HepG2 (cell line): Measurements from ENCODE around the gene ITPK1. TPM values are rescaled to one million over a fixed set of nuclear protein-coding genes. Genes with fewer than 3 reads are reported as not detected.

Source experiments
- ARID5B ChIP-seq: IDR thresholded peaks from 2 replicates; pipeline ENCODE4 v1.4.0; 2020; ENCODE audit warnings: mild to moderate bottlenecking, missing genetic modification reagents
- CENPBD1 ChIP-seq: sonication (generic); formaldehyde crosslinking; IDR thresholded peaks from 2 replicates; pipeline ENCODE4 v1.8.0; 2022; ENCODE audit warnings: missing genetic modification reagents, low read depth, mild to moderate bottlenecking, borderline replicate concordance
- CREB1 ChIP-seq, 2 experiments: fragments of 450-650 bp in 1 of 2; IDR thresholded peaks; 2 replicates each; pipeline ENCODE4 v1.6.1; 2016 to 2017; ENCODE audit warnings: control low read depth in 1 of 2, mild to moderate bottlenecking in 1 of 2, missing compliant biosample characterization in 1 of 2, missing genetic modification characterization in 1 of 2
- EP300 ChIP-seq, 3 experiments: sonication (generic) in 1 of 3; formaldehyde crosslinking in 1 of 3; IDR thresholded peaks; 2 replicates each; pipeline versions ENCODE4 v1.5.1 to v1.6.1; 2011 to 2020; ENCODE audit warnings: low read depth in 2 of 3, low read length in 2 of 3, borderline replicate concordance in 1 of 3, improper control_type of control experiment in 1 of 3, mild to moderate bottlenecking in 1 of 3, missing genetic modification reagents in 1 of 3, moderate library complexity in 1 of 3
- FOXA3 ChIP-seq: IDR thresholded peaks from 2 replicates; pipeline ENCODE4 v1.6.1; 2016; ENCODE audit warnings: missing genetic modification reagents, missing compliant biosample characterization
- JDP2 ChIP-seq: sonication (generic); formaldehyde crosslinking; IDR thresholded peaks from 2 replicates; pipeline ENCODE4 v1.8.1; 2022; ENCODE audit warnings: missing genetic modification reagents, borderline replicate concordance
- MNT ChIP-seq: fragments of 450-650 bp; IDR thresholded peaks from 2 replicates; pipeline ENCODE4 v1.6.1; 2016
- SAFB2 ChIP-seq: sonication (generic); formaldehyde crosslinking; IDR thresholded peaks from 2 replicates; pipeline ENCODE4 v1.5.1; 2020; ENCODE audit warnings: missing genetic modification reagents, low read depth, mild to moderate bottlenecking, borderline replicate concordance
- SIX4 ChIP-seq: sonication (generic); formaldehyde crosslinking; IDR thresholded peaks from 2 replicates; pipeline ENCODE4 v1.4.0; 2020; ENCODE audit warnings: missing genetic modification reagents
- SUZ12 ChIP-seq: fragments of 150-350 bp; IDR thresholded peaks from 2 replicates; pipeline ENCODE4 v1.6.1; 2014; ENCODE audit warnings: low read depth, low read length
- TGIF2 ChIP-seq: IDR thresholded peaks from 2 replicates; pipeline ENCODE4 v1.6.1; 2016; ENCODE audit warnings: control low read depth, missing compliant biosample characterization
- ZFY ChIP-seq: sonication (generic); formaldehyde crosslinking; IDR thresholded peaks from 2 replicates; pipeline ENCODE4 v1.4.0; 2020; ENCODE audit warnings: missing genetic modification reagents
- ZNF121 ChIP-seq: sonication (generic); formaldehyde crosslinking; IDR thresholded peaks from 2 replicates; pipeline ENCODE4 v1.5.0; 2020; ENCODE audit warnings: mild to moderate bottlenecking, missing genetic modification reagents
- ZNF512B ChIP-seq: sonication (generic); formaldehyde crosslinking; IDR thresholded peaks from 2 replicates; pipeline ENCODE4 v1.5.1; 2020; ENCODE audit warnings: missing genetic modification reagents, mild to moderate bottlenecking, borderline replicate concordance
- ZNF687 ChIP-seq: sonication (generic); formaldehyde crosslinking; IDR thresholded peaks from 2 replicates; pipeline ENCODE4 v1.5.1; 2020; ENCODE audit warnings: mild to moderate bottlenecking, missing genetic modification reagents, moderate library complexity
- ZNF7 ChIP-seq: IDR thresholded peaks from 2 replicates; pipeline ENCODE4 v1.6.1; 2016; ENCODE audit warnings: missing biosample characterization, missing genetic modification reagents
- polyA plus RNA-seq, 8 experiments: library from polyadenylated mRNA; depleted of rRNA in 3 of 8; stranded (reverse) in 7 of 8; unstranded in 1 of 8; fragments of >200 nt; fragmentation: Illumina TruSeq in 4 of 8; extraction: Trizol in 4 of 8; gene quantifications; 2 replicates each; pipeline versions ENCODE4 v1.2.1 to v1.2.3, GENCODE V29; 2011 to 2016; ENCODE audit warnings: low read depth in 4 of 8, missing spikeins in 1 of 8, mixed read lengths in 1 of 8; ENCODE audit not compliant: insufficient read depth in 1 of 8
- total RNA-seq, 5 experiments: library from RNA; depleted of rRNA; stranded (reverse); fragments of >200 nt; fragmentation: Illumina TruSeq; extraction: Trizol; gene quantifications; 2 replicates each; pipeline ENCODE4 v1.2.3, GENCODE V29; 2016; ENCODE audit warnings: low read depth in 1 of 5

The ITPK1 gene
- total and polyA plus RNA-seq, 2 of the 13 experiments (the other 11 are each of a cell fraction or from before 2014, with no cell fraction given), result 20.5 to 47.5 TPM

- peak; percentile 64; the same call in 1 of the 2 replicates for TF ChIP-seq ARID5B (CRISPR knock-in tag)
- TF ChIP-seq SUZ12, result no peak
- TF ChIP-seq ZNF7, result no peak
- peak; percentile 42 for TF ChIP-seq MNT
- no peak for TF ChIP-seq SAFB2 (CRISPR knock-in tag)
- TF ChIP-seq ZFY, result peak; percentile 31; the same call in 1 of the 2 replicates
- peak; percentile 14; the same call in 1 of the 2 replicates for TF ChIP-seq FOXA3 (CRISPR knock-in tag)
- no peak for TF ChIP-seq CREB1 (IDR thresholded peaks at IDR 0.05)
- TF ChIP-seq CREB1 (CRISPR knock-in tag; IDR thresholded peaks at IDR 0.05), result no peak; the same call in 1 of the 2 replicates
- TF ChIP-seq CENPBD1 (CRISPR knock-in tag), result no peak
- no peak for TF ChIP-seq JDP2 (CRISPR knock-in tag)
- 0 out of 4 replicates have a peak, but pooled peaks of 1 of the 2 experiments have one; percentile 22 for TF ChIP-seq EP300 (IDR thresholded peaks at IDR 0.05; ENCODE audit: low read depth in 2 of 2, low read length in 2 of 2)
- TF ChIP-seq EP300 (CRISPR knock-in tag; IDR thresholded peaks at IDR 0.05; ENCODE audit: borderline replicate concordance), result no peak
- 0 out of 2 replicates have a peak, but pooled peaks have one; percentile 23 for TF ChIP-seq TGIF2 (CRISPR knock-in tag)
- TF ChIP-seq ZNF512B (CRISPR knock-in tag), result no peak
- TF ChIP-seq ZNF687 (CRISPR knock-in tag), result peak; percentile 82
- 0 out of 2 replicates have a peak, but pooled peaks have one; percentile 16 for TF ChIP-seq ZNF121 (CRISPR knock-in tag)
- no peak for TF ChIP-seq SIX4 (CRISPR knock-in tag)
These were observed 122.4 kb downstream of the ITPK1 start (continued) for GRCh38 chr14:92993302-92993701.
